MCF 10A (cell line): Measurements from ENCODE around the gene RIOK1. TPM values are rescaled to one million over a fixed set of nuclear protein-coding genes. Genes with fewer than 3 reads are reported as not detected.

Experiments
- BruUV-seq: library from RNA; stranded (reverse); fragments of 400-500 nt; replicated peaks from 2 replicates; lab custom pipeline; 2021; lab: Mats Ljungman, UMichigan
- CTCF ChIA-PET: fragments of 300-600 bp; sonication (Branson Sonifier 250); formaldehyde crosslinking; extraction: SDS; loops from one replicate; lab custom pipeline; 2021; ENCODE audit warnings: antibody characterized with exemption, inconsistent platforms; lab: Yijun Ruan, JAX
- POLR2A ChIA-PET: fragments of 300-600, 350-650 bp; sonication (Branson Sonifier 250); formaldehyde crosslinking; extraction: SDS; loops from one replicate; lab custom pipeline; 2020; ENCODE audit warnings: antibody characterized with exemption, inconsistent platforms; lab: Yijun Ruan, JAX
- DNase-seq: peaks from one replicate; pipeline ENCODE4 v3.0.0-alpha.2; 2018; ENCODE audit not compliant: unreplicated experiment
- H3K27ac Mint-ChIP-seq: one replicate; pipeline ENCODE4 v1.8.0; 2022; ENCODE audit warnings: mild to moderate bottlenecking, low read depth, mixed read lengths; ENCODE audit not compliant: unreplicated experiment
- H3K27me3 Mint-ChIP-seq: one replicate; pipeline ENCODE4 v1.8.0; 2022; ENCODE audit warnings: mixed read lengths; ENCODE audit not compliant: insufficient read depth, unreplicated experiment
- H3K36me3 Mint-ChIP-seq: one replicate; pipeline ENCODE4 v1.8.0; 2022; ENCODE audit warnings: mild to moderate bottlenecking, moderate library complexity, mixed read lengths; ENCODE audit not compliant: insufficient read depth, unreplicated experiment
- H3K4me1 Mint-ChIP-seq: one replicate; pipeline ENCODE4 v1.8.0; 2022; ENCODE audit warnings: mixed read lengths; ENCODE audit not compliant: insufficient read depth, unreplicated experiment
- H3K4me3 Mint-ChIP-seq: one replicate; pipeline ENCODE4 v1.8.0; 2022; ENCODE audit warnings: mild to moderate bottlenecking, moderate library complexity, mixed read lengths; ENCODE audit not compliant: unreplicated experiment
- H3K9me3 Mint-ChIP-seq: one replicate; pipeline ENCODE4 v1.8.0; 2022; ENCODE audit warnings: mixed read lengths; ENCODE audit not compliant: unreplicated experiment
- CTCF ChIP-seq: fragments of 200-600 bp; IDR thresholded peaks from one replicate; pipeline ENCODE4 v1.8.0; 2022; ENCODE audit warnings: antibody characterized with exemption, mild to moderate bottlenecking; ENCODE audit not compliant: unreplicated experiment
- intact Hi-C: fragments of 100-400 bp; cut with micrococcal nuclease; formaldehyde crosslinking; loops from 2 replicates; pipeline ENCODE4 v1.14.1; 2022
- total RNA-seq: library from RNA; stranded (reverse); gene quantifications from 2 replicates; pipeline ENCODE4 v1.2.3, GENCODE V29; 2022

Gene RIOK1
- total RNA-seq, 1 experiment from 2014 or later: 40.9 TPM

GRCh38 chr6:7381092-7381491 lies 8.5 kb upstream of the RIOK1 start:
- ChIA-PET CTCF (no interaction called here), POLR2A (interaction anchor here (0.8 kb wide), 1 partner anchor 193 kb away, joined by 3 read pairs; no protein-coding TSS in a partner anchor)
- no peak overlapping the region for H3K27ac Mint-ChIP-seq
- H3K4me1 Mint-ChIP-seq: no peaks in the 10 kb centered on the region
- H3K9me3 Mint-ChIP-seq: no peaks in the 10 kb centered on the region
- no TSS peak for BruUV-seq
- intact Hi-C loops: no loop called here
- no peak for DNase-seq
- H3K4me3 Mint-ChIP-seq: no peak overlapping the region
- no peaks in the 10 kb centered on the region for H3K27me3 Mint-ChIP-seq
- no peaks in the 10 kb centered on the region for H3K36me3 Mint-ChIP-seq
- TF ChIP-seq CTCF: no peak

DNA sequence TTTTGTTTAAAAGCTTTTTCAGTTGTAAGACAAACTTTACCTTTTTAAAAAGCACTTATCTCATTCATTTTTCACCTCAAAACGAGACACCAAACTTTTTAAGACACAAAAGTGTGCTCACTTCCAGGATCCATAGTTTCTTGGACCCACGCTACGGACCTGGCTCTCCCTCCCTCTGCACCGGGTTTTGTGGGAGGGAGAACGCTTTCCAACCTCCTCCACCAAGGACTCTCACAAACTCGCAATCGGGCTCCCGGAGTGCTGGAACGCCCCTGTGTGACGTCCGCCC lies 502 bp upstream of the RIOK1 start:
- no peaks in the 10 kb centered on the region for H3K9me3 Mint-ChIP-seq
- no TSS peak for BruUV-seq
- DNase-seq: peak; percentile 85

DNA sequence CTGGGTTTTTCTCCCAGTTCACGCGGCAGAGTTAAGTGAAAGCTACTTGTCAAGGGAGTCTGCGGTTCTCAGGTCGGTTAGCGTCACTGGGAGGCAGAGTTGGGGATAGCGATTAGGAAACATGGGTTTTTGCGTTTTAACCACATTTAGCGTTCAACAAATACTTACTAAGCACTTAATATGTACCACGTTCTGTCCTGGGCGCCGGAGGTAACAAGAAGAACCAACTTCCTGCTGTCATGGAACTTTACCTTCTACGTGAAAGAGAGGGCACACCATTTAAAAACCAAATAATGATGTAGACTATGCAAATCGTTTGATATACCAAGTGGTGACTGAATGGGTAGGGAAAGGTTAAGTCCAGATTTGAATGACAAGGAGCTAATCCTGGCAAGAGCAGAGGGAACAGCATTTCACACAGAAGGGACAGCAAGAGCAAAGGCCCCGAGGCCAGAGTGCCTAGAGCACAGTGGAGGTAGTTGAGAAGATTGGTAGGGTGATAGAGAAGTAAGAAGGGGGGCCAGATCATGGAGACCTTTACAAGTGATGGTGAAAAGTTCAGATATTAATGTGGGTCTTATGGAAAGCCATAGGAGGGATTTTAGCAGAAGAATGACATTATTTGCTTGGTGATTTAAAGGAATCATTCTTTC lies 744 bp downstream of the RIOK1 start:
- ChIA-PET POLR2A (interaction anchor here (0.7 to 6.7 kb wide), 40 partner anchors 9 to 568 kb away, joined by 3 to 114 read pairs (median 6); partner anchors contain the start of genes DSP, SNRNP48 and SSR1), CTCF (interaction anchor here (0.5 to 3.4 kb wide), 10 partner anchors 66 to 580 kb away, joined by 3 to 16 read pairs (median 4); partner anchors contain the start of gene SSR1)
- Mint-ChIP-seq H3K4me3 (peak overlapping the region; percentile 77), H3K4me1 (peaks cover 38% of the 10 kb centered on the region), H3K27me3 (no peaks in the 10 kb centered on the region), H3K36me3 (peaks cover 37% of the 10 kb centered on the region), H3K27ac (peak overlapping the region; percentile 87), H3K9me3 (no peaks in the 10 kb centered on the region)
- intact Hi-C loops: loop anchor here (1.0 to 10.0 kb wide), 2 partner anchors 155 to 716 kb away; no protein-coding TSS in a partner anchor
- peak; percentile 7 for TF ChIP-seq CTCF
- no TSS peak for BruUV-seq
- no peak for DNase-seq

More for the DNA sequence above, 502 bp upstream of the RIOK1 start:
- peak overlapping the region; percentile 87 for H3K27ac Mint-ChIP-seq
- intact Hi-C loops: loop anchor here (1.0 to 2.0 kb wide), 2 partner anchors 42 to 76 kb away; partner anchors contain the start of gene SSR1
- peaks cover 25% of the 10 kb centered on the region for H3K36me3 Mint-ChIP-seq
- CTCF ChIA-PET: interaction anchor here (0.7 to 1.8 kb wide), 3 partner anchors 93 to 113 kb away, joined by 3 to 8 read pairs (median 6); no protein-coding TSS in a partner anchor
- peaks cover 38% of the 10 kb centered on the region for H3K4me1 Mint-ChIP-seq
- peak overlapping the region; percentile 77 for H3K4me3 Mint-ChIP-seq
- POLR2A ChIA-PET: interaction anchor here (0.5 to 6.7 kb wide), 42 partner anchors 9 to 685 kb away, joined by 3 to 114 read pairs (median 6); partner anchors contain the start of genes DSP, SNRNP48 and SSR1
- TF ChIP-seq CTCF: no peak
- no peaks in the 10 kb centered on the region for H3K27me3 Mint-ChIP-seq

GRCh38 chr6:7391151-7391550 lies 1.5 kb downstream of the RIOK1 start:
- ChIA-PET CTCF (interaction anchor here (0.7 to 3.4 kb wide), 5 partner anchors 79 to 115 kb away, joined by 3 to 16 read pairs (median 4); partner anchors contain the start of gene SSR1), POLR2A (interaction anchor here (0.6 to 6.7 kb wide), 16 partner anchors 8 to 671 kb away, joined by 3 to 114 read pairs (median 8); partner anchors contain the start of genes SNRNP48 and SSR1)
- no peaks in the 10 kb centered on the region for H3K9me3 Mint-ChIP-seq
- no peaks in the 10 kb centered on the region for H3K27me3 Mint-ChIP-seq
- H3K4me1 Mint-ChIP-seq: peaks cover 38% of the 10 kb centered on the region
- intact Hi-C loops: loop anchor here (10.0 kb wide), 1 partner anchor 716 kb away; no protein-coding TSS in a partner anchor
- peaks cover 45% of the 10 kb centered on the region for H3K36me3 Mint-ChIP-seq
- H3K4me3 Mint-ChIP-seq: peak overlapping the region; percentile 77
- peak overlapping the region; percentile 87 for H3K27ac Mint-ChIP-seq
- peak; percentile 37 for DNase-seq
- TF ChIP-seq CTCF: no peak
- no TSS peak for BruUV-seq
